Colonic mucosa (tissue), 4 donors: ENCODE data around the gene PCDH15. TPM values are rescaled to one million over a fixed set of nuclear protein-coding genes. Genes with fewer than 3 reads are reported as not detected.

Experiments
- DNase-seq: peaks from one replicate; pipeline ENCODE4 v3.0.0-alpha.2; 2020
- H3K27ac ChIP-seq: fragments of 200-600 bp; one replicate; pipeline ENCODE4 v1.8.0; 2021
- H3K27me3 ChIP-seq: fragments of 200-600 bp; one replicate; pipeline ENCODE4 v1.8.0; 2021
- H3K36me3 ChIP-seq: fragments of 200-600 bp; one replicate; pipeline ENCODE4 v1.8.0; 2021
- H3K4me1 ChIP-seq: fragments of 200-600 bp; one replicate; pipeline ENCODE4 v1.8.0; 2021; ENCODE audit warnings: mild to moderate bottlenecking
- H3K4me3 ChIP-seq: fragments of 200-600 bp; one replicate; pipeline ENCODE4 v1.8.0; 2021
- H3K9ac ChIP-seq, 2 donors: one replicate each; pipeline ENCODE4 v1.7.0; 2013; ENCODE audit warnings: control low read depth in 2 of 2, low read depth in 2 of 2, low read length in 2 of 2
- H3K9me3 ChIP-seq: fragments of 200-600 bp; one replicate; pipeline ENCODE4 v1.8.0; 2021
- intact Hi-C: fragments of 100-400 bp; cut with DNase I; formaldehyde crosslinking; loops from one replicate; pipeline ENCODE4 v1.14.1; 2022
- total RNA-seq, 2 donors: library from RNA; stranded (reverse); fragmentation: NEBNext Ultra II Directional in 1 of 2; extraction: Animal tissue kit (Norgen Biotek cat#: 25700) in 1 of 2; gene quantifications; one replicate each; pipeline ENCODE4 v1.2.1, GENCODE V29; 2021
- TF ChIP-seq, protein P1 (sequence below): fragments of 200-600 bp; IDR thresholded peaks from one replicate; pipeline ENCODE4 v1.8.0; 2022; ENCODE audit warnings: antibody characterized with exemption, mild to moderate bottlenecking
- donor health status: healthy.
- donor health status: DM: no; HTN: no; CAD: no.
- donor health status: DM: no; HTN: no; CAD: no.

Gene PCDH15
- total RNA-seq, 2 donors from 2014 or later = not detected

DNA sequence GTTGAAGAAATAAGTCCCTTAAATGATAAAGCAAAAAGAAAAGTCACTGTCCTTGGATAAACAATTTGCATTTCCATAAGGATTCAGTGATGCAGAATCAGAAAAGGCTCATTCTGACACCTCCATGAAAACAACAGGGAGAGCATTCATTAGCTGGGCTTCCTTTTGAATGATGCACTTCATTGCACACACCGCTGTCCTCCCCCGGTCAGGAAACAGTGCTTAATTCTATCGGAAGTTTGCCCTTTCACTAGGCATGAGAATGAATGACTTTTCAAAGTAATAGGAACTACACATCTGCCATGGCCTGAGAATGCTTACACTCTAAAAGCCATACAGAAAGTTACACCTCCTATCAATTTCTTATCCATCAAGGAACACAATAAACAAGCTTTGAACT is 4.2 kb downstream of the PCDH15 start:
- Histone ChIP-seq H3K9me3 (no peaks in the 10 kb centered on the region), H3K27me3 (no peaks in the 10 kb centered on the region), H3K36me3 (no peaks in the 10 kb centered on the region), H3K27ac (no peak overlapping the region), H3K4me1 (no peaks in the 10 kb centered on the region), H3K9ac (no peak overlapping the region), H3K4me3 (no peak overlapping the region)
- TF ChIP-seq, protein P1, sequence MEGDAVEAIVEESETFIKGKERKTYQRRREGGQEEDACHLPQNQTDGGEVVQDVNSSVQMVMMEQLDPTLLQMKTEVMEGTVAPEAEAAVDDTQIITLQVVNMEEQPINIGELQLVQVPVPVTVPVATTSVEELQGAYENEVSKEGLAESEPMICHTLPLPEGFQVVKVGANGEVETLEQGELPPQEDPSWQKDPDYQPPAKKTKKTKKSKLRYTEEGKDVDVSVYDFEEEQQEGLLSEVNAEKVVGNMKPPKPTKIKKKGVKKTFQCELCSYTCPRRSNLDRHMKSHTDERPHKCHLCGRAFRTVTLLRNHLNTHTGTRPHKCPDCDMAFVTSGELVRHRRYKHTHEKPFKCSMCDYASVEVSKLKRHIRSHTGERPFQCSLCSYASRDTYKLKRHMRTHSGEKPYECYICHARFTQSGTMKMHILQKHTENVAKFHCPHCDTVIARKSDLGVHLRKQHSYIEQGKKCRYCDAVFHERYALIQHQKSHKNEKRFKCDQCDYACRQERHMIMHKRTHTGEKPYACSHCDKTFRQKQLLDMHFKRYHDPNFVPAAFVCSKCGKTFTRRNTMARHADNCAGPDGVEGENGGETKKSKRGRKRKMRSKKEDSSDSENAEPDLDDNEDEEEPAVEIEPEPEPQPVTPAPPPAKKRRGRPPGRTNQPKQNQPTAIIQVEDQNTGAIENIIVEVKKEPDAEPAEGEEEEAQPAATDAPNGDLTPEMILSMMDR = no peak
- no peak for DNase-seq
- intact Hi-C loops = no loop called here

DNA sequence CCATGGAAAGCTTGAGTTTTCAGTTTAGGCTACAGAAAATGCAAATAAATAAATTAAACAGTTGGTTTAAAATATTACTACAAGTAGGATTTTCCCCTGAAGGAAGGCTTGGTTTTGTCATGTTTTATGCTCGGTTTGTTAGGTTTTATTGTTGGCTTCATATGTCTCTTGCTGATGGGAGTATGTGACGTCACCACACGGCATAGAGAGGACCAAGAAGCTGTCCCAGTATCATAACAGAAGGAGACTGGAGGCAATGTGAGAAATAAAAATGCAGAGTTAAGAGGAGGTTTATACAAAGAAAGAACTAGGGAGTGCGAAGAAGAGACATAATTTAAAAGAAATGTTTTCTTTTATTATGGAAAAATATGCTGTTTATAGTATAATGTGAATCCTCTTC is 24.4 kb downstream of the PCDH15 start:
- no peak overlapping the region for H3K4me3 ChIP-seq
- H3K4me1 ChIP-seq = no peaks in the 10 kb centered on the region
- TF ChIP-seq, protein P1 = no peak
- no peaks in the 10 kb centered on the region for H3K9me3 ChIP-seq
- no peaks in the 10 kb centered on the region for H3K27me3 ChIP-seq
- intact Hi-C loops = no loop called here
- DNase-seq = no peak
- no peak overlapping the region for H3K27ac ChIP-seq
- no peak overlapping the region for H3K9ac ChIP-seq
- no peaks in the 10 kb centered on the region for H3K36me3 ChIP-seq

DNA sequence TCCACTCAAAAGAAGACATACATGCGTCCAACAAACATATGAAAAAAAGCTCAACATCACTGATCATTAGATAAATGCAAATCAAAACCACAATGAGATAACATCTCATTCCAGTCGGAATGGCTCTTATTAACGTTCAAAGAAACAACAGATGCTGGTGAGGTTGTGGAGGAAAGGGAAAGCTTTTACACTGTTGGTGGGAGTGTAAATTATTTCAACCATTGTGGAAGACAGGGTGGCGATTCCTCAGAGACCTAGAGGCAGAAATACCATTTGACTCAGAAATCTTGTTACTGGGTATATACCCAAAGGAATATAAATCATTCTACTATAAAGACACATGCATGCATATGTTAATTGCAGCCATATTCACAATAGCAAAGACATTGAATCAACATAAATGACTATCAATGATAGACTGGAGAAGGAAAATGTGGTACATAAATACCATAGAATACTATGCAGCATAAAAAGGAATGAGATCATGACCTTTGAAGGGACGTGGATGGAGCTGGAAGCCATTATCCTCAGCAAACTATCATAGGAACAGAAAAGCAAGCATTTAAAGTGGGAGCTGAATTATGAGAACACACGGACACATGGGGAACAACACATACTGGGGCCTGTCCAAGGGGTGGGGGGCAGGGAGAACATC is 28.4 kb downstream of the PCDH15 start:
- no peaks in the 10 kb centered on the region for H3K4me1 ChIP-seq
- H3K27me3 ChIP-seq = no peaks in the 10 kb centered on the region
- intact Hi-C loops = no loop called here
- H3K9ac ChIP-seq = no peak overlapping the region
- TF ChIP-seq, protein P1 = no peak
- H3K36me3 ChIP-seq = no peaks in the 10 kb centered on the region
- H3K27ac ChIP-seq = no peak overlapping the region
- no peaks in the 10 kb centered on the region for H3K9me3 ChIP-seq
- no peak overlapping the region for H3K4me3 ChIP-seq
- DNase-seq = no peak

DNA sequence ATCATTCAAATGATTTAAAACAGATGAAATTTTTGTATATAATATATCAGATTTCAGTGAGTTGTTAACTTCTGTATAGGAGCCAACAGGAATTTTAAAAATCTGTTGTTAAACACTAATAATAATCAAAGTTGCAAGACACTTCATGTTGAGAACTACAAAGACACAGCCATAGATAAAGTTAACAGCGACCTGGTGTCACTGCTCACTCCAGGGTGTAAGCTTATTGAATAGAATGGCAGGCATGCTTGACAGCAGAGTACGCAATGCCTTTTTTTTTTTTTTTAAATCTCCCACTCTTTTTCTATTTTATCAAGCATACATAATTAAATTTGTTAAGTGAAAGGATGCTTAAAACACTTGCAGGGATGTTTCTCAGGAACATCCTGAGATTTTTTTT is 32.0 kb downstream of the PCDH15 start:
- TF ChIP-seq, protein P1 = no peak
- no peak overlapping the region for H3K27ac ChIP-seq
- H3K36me3 ChIP-seq = no peaks in the 10 kb centered on the region
- H3K9ac ChIP-seq = no peak overlapping the region
- no peak for DNase-seq
- no peaks in the 10 kb centered on the region for H3K27me3 ChIP-seq
- H3K4me3 ChIP-seq = no peak overlapping the region
- H3K4me1 ChIP-seq = no peaks in the 10 kb centered on the region
- H3K9me3 ChIP-seq = no peaks in the 10 kb centered on the region
- intact Hi-C loops = no loop called here

DNA sequence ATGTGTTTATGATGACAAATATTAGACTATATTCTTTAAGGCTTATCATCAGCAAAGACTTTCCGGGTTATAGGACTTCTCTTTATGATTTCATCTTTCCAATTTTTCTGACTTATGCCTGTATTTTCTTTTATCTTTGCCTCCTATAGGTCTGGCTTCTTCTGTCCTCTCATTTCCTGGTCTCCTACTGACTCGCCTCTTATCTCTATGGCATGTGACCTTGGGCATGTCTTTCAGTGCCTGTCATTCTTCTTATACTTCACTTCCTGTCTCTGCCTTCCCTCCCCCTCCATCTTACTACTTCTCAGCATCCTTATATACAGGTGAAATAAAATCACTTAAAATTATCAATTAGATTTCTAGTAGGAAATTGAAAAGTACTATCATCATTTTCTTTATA is 42.2 kb downstream of the PCDH15 start:
- DNase-seq = no peak
- intact Hi-C loops = no loop called here
- no peak overlapping the region for H3K4me3 ChIP-seq
- no peaks in the 10 kb centered on the region for H3K4me1 ChIP-seq
- H3K9ac ChIP-seq = no peak overlapping the region
- no peaks in the 10 kb centered on the region for H3K9me3 ChIP-seq
- H3K27me3 ChIP-seq = no peaks in the 10 kb centered on the region
- no peak overlapping the region for H3K27ac ChIP-seq
- H3K36me3 ChIP-seq = no peaks in the 10 kb centered on the region
- TF ChIP-seq, protein P1 = no peak
